Esophagus squamous epithelium (tissue), 5 donors: ENCODE data around the gene SOX6. TPM values are rescaled to one million over a fixed set of nuclear protein-coding genes. Genes with fewer than 3 reads are reported as not detected.

Experiments
- DNase-seq: peaks from one replicate; lab custom pipeline; 2025; lab: John Stamatoyannopoulos, UW
- H3K27ac ChIP-seq, 4 donors: fragments of 200-600 bp; sonication (generic); one replicate each; pipeline ENCODE4 v1.5.1; 2016 to 2019; ENCODE audit warnings: mild to moderate bottlenecking in 1 of 4
- H3K27me3 ChIP-seq, 4 donors: fragments of 200-600 bp; sonication (generic); 1 replicate in 3 of 4; 2 replicates in 1 of 4; pipeline versions ENCODE4 v1.5.1 to v1.6.0; 2017 to 2021; ENCODE audit warnings: antibody characterized with exemption in 1 of 4
- H3K36me3 ChIP-seq, 3 donors: fragments of 200-600 bp; sonication (generic); one replicate each; pipeline ENCODE4 v1.5.1; 2016 to 2019
- H3K4me1 ChIP-seq, 3 donors: fragments of 200-600 bp; sonication (generic); one replicate each; pipeline ENCODE4 v1.5.1; 2017 to 2019
- H3K4me3 ChIP-seq, 4 donors: fragments of 200-600 bp; sonication (generic); 1 replicate in 3 of 4; 2 replicates in 1 of 4; pipeline ENCODE4 v1.5.1; 2016 to 2019; ENCODE audit warnings: mild to moderate bottlenecking in 2 of 4, moderate library complexity in 1 of 4
- H3K9me3 ChIP-seq, 3 donors: fragments of 200-600 bp; sonication (generic); one replicate each; pipeline ENCODE4 v1.5.1; 2016 to 2019
- POLR2A ChIP-seq, 4 donors: fragments of 450-650 bp; IDR thresholded peaks; one replicate each; pipeline ENCODE4 v1.6.1; 2017; ENCODE audit warnings: antibody characterized with exemption in 4 of 4, mild to moderate bottlenecking in 4 of 4, moderate library complexity in 3 of 4
- WGBS, 2 donors: methylation state at CpG; one replicate each; pipeline ENCODE4 v1.1.5; 2018; 5-methylcytosine and 5-hydroxymethylcytosine counted together
- intact Hi-C: fragments of 100-400 bp; cut with DNase I; formaldehyde crosslinking; loops from one replicate; pipeline ENCODE4 v1.15.0; 2022
- total RNA-seq, 4 donors: library from RNA; depleted of rRNA; stranded (reverse); fragments of >200 nt; gene quantifications; one replicate each; pipeline ENCODE4 v1.1.0, GENCODE V29; 2016
- TF ChIP-seq, protein P1 (sequence below), 6 experiments: fragments of 450-650 bp in 4 of 6; fragments of 200-600 bp in 2 of 6; sonication (generic) in 2 of 6; IDR thresholded peaks; one replicate each; pipeline ENCODE4 v1.5.1; 2016 to 2019; ENCODE audit warnings: antibody characterized with exemption in 6 of 6, mild to moderate bottlenecking in 4 of 6, moderate library complexity in 4 of 6
- donor health status: DM: yes; HTN: yes; CAD: no.

The SOX6 gene
- total RNA-seq, 4 donors from 2014 or later: 7.8 to 16.0 (median 10.6) TPM

DNA sequence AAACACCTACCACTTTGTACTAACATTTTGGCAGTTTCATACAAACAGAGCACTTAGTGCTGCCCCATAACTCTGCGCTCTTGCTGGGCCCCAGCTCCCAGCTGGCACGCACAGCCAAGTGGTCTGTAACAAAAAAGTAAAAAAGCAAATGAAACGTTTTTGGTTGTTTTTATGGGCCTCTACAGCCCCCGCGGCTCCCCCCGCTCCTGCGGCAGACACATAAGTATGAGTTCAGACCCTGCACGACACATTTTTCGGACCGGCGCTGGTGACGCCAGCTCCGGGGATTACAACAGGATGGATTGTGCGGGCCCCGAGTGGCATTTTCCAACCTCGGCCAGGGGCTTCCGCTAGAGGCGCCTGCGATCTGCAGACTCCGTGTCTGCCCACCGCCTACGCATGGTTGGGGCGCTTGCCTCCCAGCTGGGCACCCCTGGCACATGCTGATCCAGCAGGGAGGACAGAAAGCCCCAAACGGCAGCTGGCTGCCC lies 418.2 kb downstream of the SOX6 start:
- Histone ChIP-seq H3K4me1 (peaks cover 0 to 4% (median 0%) of the 10 kb centered on the region in 3 donors), H3K27ac (peak overlapping the region in 1 of 4 donors; percentile 30), H3K9me3 (no peaks in the 10 kb centered on the region), H3K36me3 (no peaks in the 10 kb centered on the region), H3K4me3 (peak overlapping the region in 1 of 4 donors; percentile 16), H3K27me3 (no peaks in the 10 kb centered on the region)
- WGBS, 2 donors: 75 to 91% methylated on average over 8 to 11 of the region's 24 CpGs
- TF ChIP-seq POLR2A (IDR thresholded peaks at IDR 0.05): no peak
- TF ChIP-seq, protein P1, sequence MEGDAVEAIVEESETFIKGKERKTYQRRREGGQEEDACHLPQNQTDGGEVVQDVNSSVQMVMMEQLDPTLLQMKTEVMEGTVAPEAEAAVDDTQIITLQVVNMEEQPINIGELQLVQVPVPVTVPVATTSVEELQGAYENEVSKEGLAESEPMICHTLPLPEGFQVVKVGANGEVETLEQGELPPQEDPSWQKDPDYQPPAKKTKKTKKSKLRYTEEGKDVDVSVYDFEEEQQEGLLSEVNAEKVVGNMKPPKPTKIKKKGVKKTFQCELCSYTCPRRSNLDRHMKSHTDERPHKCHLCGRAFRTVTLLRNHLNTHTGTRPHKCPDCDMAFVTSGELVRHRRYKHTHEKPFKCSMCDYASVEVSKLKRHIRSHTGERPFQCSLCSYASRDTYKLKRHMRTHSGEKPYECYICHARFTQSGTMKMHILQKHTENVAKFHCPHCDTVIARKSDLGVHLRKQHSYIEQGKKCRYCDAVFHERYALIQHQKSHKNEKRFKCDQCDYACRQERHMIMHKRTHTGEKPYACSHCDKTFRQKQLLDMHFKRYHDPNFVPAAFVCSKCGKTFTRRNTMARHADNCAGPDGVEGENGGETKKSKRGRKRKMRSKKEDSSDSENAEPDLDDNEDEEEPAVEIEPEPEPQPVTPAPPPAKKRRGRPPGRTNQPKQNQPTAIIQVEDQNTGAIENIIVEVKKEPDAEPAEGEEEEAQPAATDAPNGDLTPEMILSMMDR (IDR thresholded peaks at IDR 0.05): no peak
- intact Hi-C loops: no loop called here
- DNase-seq: no peak

DNA sequence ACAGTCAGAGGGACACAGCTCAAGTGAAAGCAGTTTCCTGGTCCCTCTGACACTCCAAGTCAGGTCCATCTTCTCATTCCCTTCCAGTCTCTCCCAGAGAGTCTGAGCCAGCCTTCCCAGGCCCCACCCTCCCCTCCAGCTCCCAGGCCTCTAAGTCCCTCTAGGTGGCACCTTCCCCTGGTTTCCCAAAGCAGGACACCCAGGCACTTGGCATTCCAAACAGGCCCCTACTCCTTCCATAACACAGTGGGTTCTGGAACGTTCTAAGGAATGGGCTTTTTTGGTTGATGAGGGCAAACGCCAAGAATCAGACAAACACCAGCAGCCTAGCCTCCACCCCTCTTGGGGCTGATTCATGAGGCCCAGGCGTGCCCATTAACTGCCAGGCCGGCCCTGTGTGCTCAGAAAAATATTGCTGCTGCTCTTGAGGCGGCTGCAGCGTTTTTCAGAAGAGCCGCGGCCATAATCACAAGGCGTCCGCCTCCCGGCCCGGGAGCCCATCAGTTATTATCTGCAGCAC lies 418.7 kb downstream of the SOX6 start:
- intact Hi-C loops: no loop called here
- Histone ChIP-seq H3K36me3 (no peaks in the 10 kb centered on the region), H3K27me3 (no peaks in the 10 kb centered on the region), H3K9me3 (no peaks in the 10 kb centered on the region), H3K4me1 (peaks cover 0 to 4% (median 0%) of the 10 kb centered on the region in 3 donors), H3K4me3 (peak overlapping the region in 1 of 4 donors; percentile 16), H3K27ac (peak overlapping the region in 1 of 4 donors; percentile 14)
- TF ChIP-seq, protein P1 (IDR thresholded peaks at IDR 0.05): no peak
- TF ChIP-seq POLR2A (IDR thresholded peaks at IDR 0.05): no peak
- WGBS, 2 donors: 63 to 76% methylated on average over 6 to 9 of the region's 12 CpGs
- DNase-seq: no peak

DNA sequence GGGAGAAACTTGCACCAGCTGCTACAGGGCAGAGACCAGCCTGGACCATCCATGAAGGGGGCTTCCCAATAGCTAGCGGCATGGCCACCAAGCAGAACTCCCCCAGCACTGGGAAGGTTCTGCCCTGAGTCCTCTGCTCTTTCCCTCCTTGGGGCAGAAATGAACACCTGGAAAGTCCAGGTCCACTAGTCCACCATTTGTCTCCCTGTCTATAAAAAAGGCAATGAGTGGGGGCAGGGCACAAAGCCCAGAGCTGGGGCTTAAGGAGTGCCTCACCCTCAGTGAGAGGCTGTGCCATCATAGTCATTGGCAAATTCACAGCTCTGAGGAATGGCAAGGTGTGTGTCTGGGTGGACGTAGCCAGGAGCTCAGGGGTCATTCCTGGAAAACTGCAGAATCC lies 420.3 kb downstream of the SOX6 start:
- TF ChIP-seq POLR2A (IDR thresholded peaks at IDR 0.05): no peak
- TF ChIP-seq, protein P1 (IDR thresholded peaks at IDR 0.05): no peak
- Histone ChIP-seq H3K27ac (no peak overlapping the region), H3K36me3 (no peaks in the 10 kb centered on the region), H3K27me3 (no peaks in the 10 kb centered on the region), H3K4me3 (no peak overlapping the region), H3K4me1 (peaks cover 0 to 4% (median 0%) of the 10 kb centered on the region in 3 donors), H3K9me3 (peaks cover 0 to 8% (median 0%) of the 10 kb centered on the region in 3 donors)
- intact Hi-C loops: no loop called here
- WGBS, 2 donors: 86 to 92% methylated on average over 1 to 2 of the region's 2 CpGs
- DNase-seq: no peak

DNA sequence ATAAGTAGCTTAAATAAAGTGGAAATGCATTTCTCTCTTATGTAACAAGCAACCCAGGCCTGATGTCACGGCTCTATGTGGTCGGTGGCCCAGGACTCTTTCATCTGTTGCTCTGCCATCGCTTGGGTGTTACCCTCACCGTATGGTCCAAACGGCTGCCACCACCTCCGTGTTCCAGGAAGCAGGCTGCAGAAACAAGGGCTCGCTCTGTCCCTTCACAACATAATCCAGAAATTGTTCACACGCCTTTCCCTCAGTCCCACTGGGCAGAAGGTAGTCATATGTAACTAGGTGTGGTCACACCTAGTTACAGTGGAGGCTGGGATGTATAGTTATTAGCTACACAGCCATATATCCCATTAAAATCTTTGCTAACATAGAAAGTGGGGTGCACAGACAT lies 421.0 kb downstream of the SOX6 start:
- WGBS, 2 donors: 89 to 93% methylated on average over 7 to 8 of the region's 8 CpGs
- intact Hi-C loops: no loop called here
- DNase-seq: no peak

More for the DNA sequence above, 421.0 kb downstream of the SOX6 start:
- Histone ChIP-seq H3K27ac (no peak overlapping the region), H3K27me3 (no peaks in the 10 kb centered on the region), H3K9me3 (peaks cover 0 to 9% (median 0%) of the 10 kb centered on the region in 3 donors), H3K4me3 (no peak overlapping the region), H3K4me1 (peaks cover 0 to 4% (median 0%) of the 10 kb centered on the region in 3 donors), H3K36me3 (no peaks in the 10 kb centered on the region)
- no peak for TF ChIP-seq POLR2A (IDR thresholded peaks at IDR 0.05)
- TF ChIP-seq, protein P1 (IDR thresholded peaks at IDR 0.05): no peak
